NCI-H524 (cell line): ENCODE results near the gene NUCKS1.
"Not testable (repeated sequence)": the region's sequence is repeated elsewhere in the genome, so short reads cannot be mapped to it uniquely, and the experiment has no call there.

ENCODE experiments used
- DNase-seq, 2 experiments: peaks; one replicate each; lab custom pipeline; 2025; lab: John Stamatoyannopoulos, UW

The NUCKS1 gene

GRCh38 chr1:205729945-205730610 lies 19.9 kb downstream of the NUCKS1 start:
- no peak for DNase-seq

- no peak for DNase-seq
These were observed 23.3 kb downstream of the NUCKS1 start for GRCh38 chr1:205726619-205727125.

- no peak for DNase-seq
These were observed 24.5 kb downstream of the NUCKS1 start for GRCh38 chr1:205725514-205725913.

- not testable (repeated sequence) for DNase-seq
These were observed 29.2 kb downstream of the NUCKS1 start for GRCh38 chr1:205720740-205721139.

- no peak for DNase-seq
These were observed 30.2 kb downstream of the NUCKS1 start for GRCh38 chr1:205719762-205720161.

- no peak for DNase-seq
These were observed 31.0 kb downstream of the NUCKS1 start for GRCh38 chr1:205719015-205719414.

GRCh38 chr1:205716371-205717132 lies 33.4 kb downstream of the NUCKS1 start:
- no peak for DNase-seq

GRCh38 chr1:205715628-205716027 lies 34.4 kb downstream of the NUCKS1 start:
- DNase-seq, result no peak

GRCh38 chr1:205714906-205715246 lies 35.1 kb downstream of the NUCKS1 start:
- no peak for DNase-seq

GRCh38 chr1:205714190-205714905 lies 35.6 kb downstream of the NUCKS1 start:
- peak in 1 of 2 experiments; percentile 12 for DNase-seq

- DNase-seq, result peak; percentile 38 to 62
These were observed 38.6 kb downstream of the NUCKS1 start for GRCh38 chr1:205711105-205712048.

- DNase-seq, result no peak
These were observed 39.5 kb downstream of the NUCKS1 start for GRCh38 chr1:205710201-205711062.

- no peak for DNase-seq
These were observed 40.3 kb downstream of the NUCKS1 start for GRCh38 chr1:205709640-205710039.

- DNase-seq, result no peak
These were observed 41.0 kb downstream of the NUCKS1 start for GRCh38 chr1:205709059-205709398.

- no peak for DNase-seq
These were observed 43.1 kb downstream of the NUCKS1 start for GRCh38 chr1:205706601-205707502.

- no peak for DNase-seq
These were observed 45.1 kb downstream of the NUCKS1 start for GRCh38 chr1:205704903-205705302.

- no peak for DNase-seq
These were observed 46.9 kb downstream of the NUCKS1 start for GRCh38 chr1:205703072-205703471.

GRCh38 chr1:205701891-205702290 lies 48.1 kb downstream of the NUCKS1 start:
- no peak for DNase-seq

GRCh38 chr1:205701420-205701819 lies 48.6 kb downstream of the NUCKS1 start:
- no peak for DNase-seq
